Panc1 (cell line): ENCODE measurements around the gene SNX12. TPM values are rescaled to one million over a fixed set of nuclear protein-coding genes. Genes with fewer than 3 reads are reported as not detected.

Experiments
- ATAC-seq: fragments of 200-7000 bp; cut with Tn5 transposase; 2 replicates; pipeline ENCODE4 v1.9.1; 2020; ENCODE audit warnings: mild to moderate bottlenecking, moderate library complexity
- BruUV-seq: library from RNA; stranded (reverse); fragments of 400-500 nt; replicated peaks from 2 replicates; lab custom pipeline; 2021; lab: Mats Ljungman, UMichigan
- CTCF ChIA-PET: fragments of 300-600 bp; sonication (Branson Sonifier 250); formaldehyde crosslinking; loops from one replicate; lab custom pipeline; 2022; ENCODE audit warnings: antibody characterized with exemption; lab: Charles Lee
- POLR2A ChIA-PET: fragments of 300-600 bp; sonication (Branson Sonifier 250); formaldehyde crosslinking; loops from one replicate; lab custom pipeline; 2022; ENCODE audit warnings: antibody characterized with exemption; lab: Charles Lee
- DNase-seq: peaks from one replicate; pipeline ENCODE4 v3.0.0-alpha.2; 2010; ENCODE audit warnings: low read depth, low spot score
- H3K27ac ChIP-seq: 2 replicates; pipeline ENCODE4 v1.5.1; 2011; ENCODE audit warnings: mild to moderate bottlenecking, low read length, inconsistent platforms
- H3K27me3 ChIP-seq: fragments of 200-500 bp; sonication (Bioruptor generic); 2 replicates; pipeline ENCODE4 v1.6.0; 2014; ENCODE audit warnings: low read length, inconsistent platforms; ENCODE audit not compliant: control insufficient read depth, insufficient read depth
- H3K36me3 ChIP-seq: fragments of 200-500 bp; sonication (Bioruptor generic); 2 replicates; pipeline ENCODE4 v1.5.1; 2014; ENCODE audit warnings: inconsistent platforms, mild to moderate bottlenecking, low read length, moderate library complexity; ENCODE audit not compliant: control insufficient read depth, insufficient read depth
- H3K4me1 ChIP-seq: 2 replicates; pipeline ENCODE4 v1.5.1; 2011; ENCODE audit warnings: inconsistent platforms, mild to moderate bottlenecking, low read length, moderate library complexity; ENCODE audit not compliant: control insufficient read depth, insufficient read depth
- H3K4me3 ChIP-seq, 2 experiments: 2 replicates each; pipeline ENCODE4 v1.5.1; 2011 to 2012; ENCODE audit warnings: low read depth in 2 of 2, low read length in 2 of 2, mild to moderate bottlenecking in 2 of 2, inconsistent platforms in 1 of 2, moderate library complexity in 1 of 2
- H3K9me3 ChIP-seq: fragments of 200-500 bp; sonication (Bioruptor generic); 2 replicates; pipeline ENCODE4 v1.5.1; 2014; ENCODE audit warnings: low read depth, mild to moderate bottlenecking, inconsistent platforms, low read length, moderate library complexity; ENCODE audit not compliant: control insufficient read depth, insufficient read depth
- POLR2AphosphoS5 ChIP-seq: IDR thresholded peaks from 2 replicates; pipeline ENCODE4 v1.6.1; 2012; ENCODE audit warnings: mild to moderate bottlenecking, low read depth, low read length, moderate library complexity
- SIN3A ChIP-seq: IDR thresholded peaks from 2 replicates; pipeline ENCODE4 v1.6.1; 2012; ENCODE audit warnings: low read depth, mild to moderate bottlenecking, low read length, moderate library complexity, borderline replicate concordance; ENCODE audit not compliant: insufficient read depth
- TCF7L2 ChIP-seq: IDR thresholded peaks from 2 replicates; pipeline ENCODE4 v1.6.1; 2011; ENCODE audit warnings: mild to moderate bottlenecking, low read depth, low read length, inconsistent platforms
- in situ Hi-C: cut with HindIII; loops from 2 replicates; pipeline ENCODE4 v1.10.0; 2016; ENCODE audit warnings: low sequenced_read_pairs, low pct_unique_long_range_greater_than_20kb
- intact Hi-C: fragments of 100-400 bp; cut with micrococcal nuclease; formaldehyde crosslinking; loops from one replicate; pipeline ENCODE4 v1.10.0; 2022; ENCODE audit not compliant: unreplicated experiment
- total RNA-seq: library from RNA; stranded (reverse); gene quantifications from one replicate; pipeline ENCODE4 v1.2.1, GENCODE V29; 2021; ENCODE audit not compliant: unreplicated experiment
- TF ChIP-seq, protein P1 (sequence below), 2 experiments: IDR thresholded peaks; 2 replicates each; pipeline ENCODE4 v1.6.1; 2011 to 2012; ENCODE audit warnings: low read depth in 2 of 2, control low read depth in 1 of 2, low read length in 1 of 2, mild to moderate bottlenecking in 1 of 2, moderate library complexity in 1 of 2; ENCODE audit not compliant: insufficient read depth in 1 of 2
- TF ChIP-seq, protein P2 (sequence below): fragments of 450-650 bp; IDR thresholded peaks from 2 replicates; pipeline ENCODE4 v1.5.1; 2017; ENCODE audit warnings: mild to moderate bottlenecking

Gene SNX12
- total RNA-seq, 1 experiment from 2014 or later, result 117 TPM

DNA sequence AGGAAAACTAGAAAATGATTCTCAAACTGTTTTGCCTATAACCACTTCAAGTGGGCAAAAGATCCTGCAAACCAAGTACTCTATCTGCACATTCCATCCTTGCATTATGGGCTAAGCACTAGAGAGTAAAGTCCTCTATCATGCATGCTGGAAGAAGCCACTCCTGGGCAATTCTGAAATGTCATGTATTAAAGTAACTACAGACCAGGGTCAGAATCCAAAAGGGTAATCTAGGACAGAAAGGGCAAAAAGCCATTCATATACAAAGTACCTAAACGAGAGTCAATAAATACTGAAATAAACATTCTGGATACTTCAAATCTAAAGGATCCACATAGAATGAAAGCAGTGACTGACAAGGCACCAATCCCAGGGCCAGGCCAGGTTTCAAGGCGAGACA lies 1.0 kb downstream of the SNX12 start:
- POLR2A ChIA-PET, result no interaction called here
- intact Hi-C loops, result no loop called here
- no peak for ATAC-seq
- Histone ChIP-seq H3K4me1 (0 out of 2 replicates have a peak, but pooled peaks cover 3% of the 10 kb centered on the region), H3K27me3 (no peaks in the 10 kb centered on the region), H3K36me3 (no peaks in the 10 kb centered on the region), H3K27ac (peak overlapping the region; percentile 91), H3K9me3 (no peaks in the 10 kb centered on the region), H3K4me3 (peak overlapping the region; percentile 58 to 87)
- in situ Hi-C loops, result no loop called here
- TF ChIP-seq POLR2AphosphoS5 (no peak), TCF7L2 (no peak), SIN3A (no peak)
- TF ChIP-seq, protein P1, sequence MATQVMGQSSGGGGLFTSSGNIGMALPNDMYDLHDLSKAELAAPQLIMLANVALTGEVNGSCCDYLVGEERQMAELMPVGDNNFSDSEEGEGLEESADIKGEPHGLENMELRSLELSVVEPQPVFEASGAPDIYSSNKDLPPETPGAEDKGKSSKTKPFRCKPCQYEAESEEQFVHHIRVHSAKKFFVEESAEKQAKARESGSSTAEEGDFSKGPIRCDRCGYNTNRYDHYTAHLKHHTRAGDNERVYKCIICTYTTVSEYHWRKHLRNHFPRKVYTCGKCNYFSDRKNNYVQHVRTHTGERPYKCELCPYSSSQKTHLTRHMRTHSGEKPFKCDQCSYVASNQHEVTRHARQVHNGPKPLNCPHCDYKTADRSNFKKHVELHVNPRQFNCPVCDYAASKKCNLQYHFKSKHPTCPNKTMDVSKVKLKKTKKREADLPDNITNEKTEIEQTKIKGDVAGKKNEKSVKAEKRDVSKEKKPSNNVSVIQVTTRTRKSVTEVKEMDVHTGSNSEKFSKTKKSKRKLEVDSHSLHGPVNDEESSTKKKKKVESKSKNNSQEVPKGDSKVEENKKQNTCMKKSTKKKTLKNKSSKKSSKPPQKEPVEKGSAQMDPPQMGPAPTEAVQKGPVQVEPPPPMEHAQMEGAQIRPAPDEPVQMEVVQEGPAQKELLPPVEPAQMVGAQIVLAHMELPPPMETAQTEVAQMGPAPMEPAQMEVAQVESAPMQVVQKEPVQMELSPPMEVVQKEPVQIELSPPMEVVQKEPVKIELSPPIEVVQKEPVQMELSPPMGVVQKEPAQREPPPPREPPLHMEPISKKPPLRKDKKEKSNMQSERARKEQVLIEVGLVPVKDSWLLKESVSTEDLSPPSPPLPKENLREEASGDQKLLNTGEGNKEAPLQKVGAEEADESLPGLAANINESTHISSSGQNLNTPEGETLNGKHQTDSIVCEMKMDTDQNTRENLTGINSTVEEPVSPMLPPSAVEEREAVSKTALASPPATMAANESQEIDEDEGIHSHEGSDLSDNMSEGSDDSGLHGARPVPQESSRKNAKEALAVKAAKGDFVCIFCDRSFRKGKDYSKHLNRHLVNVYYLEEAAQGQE (IDR thresholded peaks at IDR 0.05; ENCODE audit: insufficient read depth in 1 of 2, low read depth in 2 of 2, low read length in 1 of 2), result no peak
- TF ChIP-seq, protein P2, sequence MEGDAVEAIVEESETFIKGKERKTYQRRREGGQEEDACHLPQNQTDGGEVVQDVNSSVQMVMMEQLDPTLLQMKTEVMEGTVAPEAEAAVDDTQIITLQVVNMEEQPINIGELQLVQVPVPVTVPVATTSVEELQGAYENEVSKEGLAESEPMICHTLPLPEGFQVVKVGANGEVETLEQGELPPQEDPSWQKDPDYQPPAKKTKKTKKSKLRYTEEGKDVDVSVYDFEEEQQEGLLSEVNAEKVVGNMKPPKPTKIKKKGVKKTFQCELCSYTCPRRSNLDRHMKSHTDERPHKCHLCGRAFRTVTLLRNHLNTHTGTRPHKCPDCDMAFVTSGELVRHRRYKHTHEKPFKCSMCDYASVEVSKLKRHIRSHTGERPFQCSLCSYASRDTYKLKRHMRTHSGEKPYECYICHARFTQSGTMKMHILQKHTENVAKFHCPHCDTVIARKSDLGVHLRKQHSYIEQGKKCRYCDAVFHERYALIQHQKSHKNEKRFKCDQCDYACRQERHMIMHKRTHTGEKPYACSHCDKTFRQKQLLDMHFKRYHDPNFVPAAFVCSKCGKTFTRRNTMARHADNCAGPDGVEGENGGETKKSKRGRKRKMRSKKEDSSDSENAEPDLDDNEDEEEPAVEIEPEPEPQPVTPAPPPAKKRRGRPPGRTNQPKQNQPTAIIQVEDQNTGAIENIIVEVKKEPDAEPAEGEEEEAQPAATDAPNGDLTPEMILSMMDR, result no peak
- no peak for DNase-seq
- CTCF ChIA-PET, result no interaction called here
- BruUV-seq, result no TSS peak

DNA sequence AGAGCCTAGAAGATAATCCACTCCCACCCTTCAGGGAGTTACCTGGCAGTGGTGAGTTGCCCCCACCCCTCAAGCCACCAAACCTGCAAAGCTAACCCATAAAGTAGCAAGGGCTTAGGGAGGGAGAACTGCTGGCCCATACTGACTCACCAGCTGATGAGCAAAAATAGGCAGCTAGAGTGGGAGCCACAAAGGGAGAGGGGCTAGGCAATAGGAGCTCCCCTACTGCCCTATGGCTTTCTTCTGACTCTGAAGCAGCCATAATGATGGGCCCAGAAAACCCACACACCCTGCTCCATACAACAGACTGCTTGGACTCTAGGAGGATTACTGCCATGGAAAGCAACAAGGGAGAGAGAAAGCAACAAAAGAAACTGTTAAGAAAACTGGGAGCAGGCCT lies 8.0 kb downstream of the SNX12 start:
- no peaks in the 10 kb centered on the region for H3K27me3 ChIP-seq
- TF ChIP-seq SIN3A, result no peak
- TF ChIP-seq, protein P1 (IDR thresholded peaks at IDR 0.05; ENCODE audit: insufficient read depth in 1 of 2, low read depth in 2 of 2, low read length in 1 of 2), result no peak
- TF ChIP-seq TCF7L2, result no peak
- TF ChIP-seq, protein P2, result no peak
- no peak for TF ChIP-seq POLR2AphosphoS5
- H3K9me3 ChIP-seq, result no peaks in the 10 kb centered on the region
- H3K27ac ChIP-seq, result no peak overlapping the region
- BruUV-seq, result no TSS peak
- CTCF ChIA-PET, result no interaction called here
- no peaks in the 10 kb centered on the region for H3K4me1 ChIP-seq
- H3K36me3 ChIP-seq, result peaks cover 5% of the 10 kb centered on the region; the same call in 1 of the 2 replicates
- no peak for ATAC-seq
- intact Hi-C loops (no loop called here), in situ Hi-C loops (no loop called here)
- H3K4me3 ChIP-seq, result no peak overlapping the region
- POLR2A ChIA-PET, result no interaction called here
- DNase-seq, result no peak
